ES-I3 (cell line): ENCODE results near the gene IL17C.

ENCODE experiments used
- H3K36me3 ChIP-seq: 2 replicates; pipeline ENCODE4 v1.6.1; 2013; ENCODE audit warnings: mild to moderate bottlenecking, low read length, control low read depth, moderate library complexity; ENCODE audit not compliant: insufficient read depth
- H3K4me1 ChIP-seq: 2 replicates; pipeline ENCODE4 v1.6.1; 2013; ENCODE audit warnings: mild to moderate bottlenecking, control low read depth, low read length; ENCODE audit not compliant: insufficient read depth
- H3K9ac ChIP-seq: 2 replicates; pipeline ENCODE4 v1.6.1; 2013; ENCODE audit warnings: low read depth, mild to moderate bottlenecking, low read length, moderate library complexity
- H3K9me3 ChIP-seq: 2 replicates; pipeline ENCODE4 v1.6.1; 2013; ENCODE audit warnings: mild to moderate bottlenecking, low read length, moderate library complexity; ENCODE audit not compliant: control insufficient read depth, insufficient read depth

IL17C gene

GRCh38 chr16:88681084-88681680 lies 42.8 kb downstream of the IL17C start:
- H3K4me1 ChIP-seq, result no peaks in the 10 kb centered on the region
- no peaks in the 10 kb centered on the region for H3K9me3 ChIP-seq
- no peak overlapping the region for H3K9ac ChIP-seq
- H3K36me3 ChIP-seq, result no peaks in the 10 kb centered on the region

GRCh38 chr16:88681709-88682451 lies 43.5 kb downstream of the IL17C start:
- Histone ChIP-seq H3K4me1 (no peaks in the 10 kb centered on the region), H3K9me3 (no peaks in the 10 kb centered on the region), H3K9ac (no peak overlapping the region), H3K36me3 (no peaks in the 10 kb centered on the region)

GRCh38 chr16:88684569-88685155 lies 46.3 kb downstream of the IL17C start:
- H3K4me1 ChIP-seq, result no peaks in the 10 kb centered on the region; the same call in 1 of the 2 replicates
- H3K36me3 ChIP-seq, result no peaks in the 10 kb centered on the region
- H3K9me3 ChIP-seq, result no peaks in the 10 kb centered on the region
- H3K9ac ChIP-seq, result peak overlapping the region; percentile 82; the same call in 1 of the 2 replicates

GRCh38 chr16:88685156-88686061 lies 47.0 kb downstream of the IL17C start:
- no peaks in the 10 kb centered on the region; the same call in 1 of the 2 replicates for H3K4me1 ChIP-seq
- H3K36me3 ChIP-seq, result no peaks in the 10 kb centered on the region
- H3K9me3 ChIP-seq, result no peaks in the 10 kb centered on the region
- H3K9ac ChIP-seq, result peak overlapping the region; percentile 82

- H3K9ac ChIP-seq, result peak overlapping the region; percentile 82
- no peaks in the 10 kb centered on the region for H3K9me3 ChIP-seq
- H3K4me1 ChIP-seq, result no peaks in the 10 kb centered on the region; the same call in 1 of the 2 replicates
- no peaks in the 10 kb centered on the region for H3K36me3 ChIP-seq
Measured at GRCh38 chr16:88686062-88686438, 47.7 kb downstream of the IL17C start.

- Histone ChIP-seq H3K9ac (peak within 1 kb of the TSS; percentile 82), H3K9me3 (no peaks in the 10 kb centered on the region), H3K36me3 (no peaks in the 10 kb centered on the region), H3K4me1 (no peaks in the 10 kb centered on the region; the same call in 1 of the 2 replicates)
Measured at GRCh38 chr16:88686439-88687253, 48.3 kb downstream of the IL17C start, which contains the start of gene SNAI3. TSS of gene SNAI3 (minus strand) at chr16:88686507. CDS start at chr16:88686406, 101 bp downstream.

- Histone ChIP-seq H3K4me1 (no peaks in the 10 kb centered on the region; the same call in 1 of the 2 replicates), H3K9me3 (no peaks in the 10 kb centered on the region), H3K9ac (no peak overlapping the region), H3K36me3 (no peaks in the 10 kb centered on the region)
Measured at GRCh38 chr16:88687254-88687576, 48.8 kb downstream of the IL17C start.

- Histone ChIP-seq H3K4me1 (no peaks in the 10 kb centered on the region; the same call in 1 of the 2 replicates), H3K36me3 (no peaks in the 10 kb centered on the region), H3K9ac (no peak overlapping the region), H3K9me3 (no peaks in the 10 kb centered on the region)
Measured at GRCh38 chr16:88687676-88688012, 49.3 kb downstream of the IL17C start.

- Histone ChIP-seq H3K36me3 (no peaks in the 10 kb centered on the region), H3K9me3 (no peaks in the 10 kb centered on the region), H3K4me1 (no peaks in the 10 kb centered on the region; the same call in 1 of the 2 replicates), H3K9ac (no peak overlapping the region)
Measured at GRCh38 chr16:88688013-88688778, 49.8 kb downstream of the IL17C start.
